Karpas-422 (cell line): ENCODE data around the gene TRPC3. TPM values are rescaled to one million over a fixed set of nuclear protein-coding genes. Genes with fewer than 3 reads are reported as not detected.
A peak's percentile ranks its signal among the peaks of the same experiment; 100 is the strongest.

Experiments
- DNase-seq: peaks from one replicate; pipeline ENCODE4 v3.0.0-alpha.2; 2015
- H2AFZ ChIP-seq: fragments of 200-600 bp; sonication (generic); 2 replicates; pipeline ENCODE4 v1.6.1; 2014; ENCODE audit warnings: antibody characterized with exemption, low read length, mixed read lengths
- H3K27ac ChIP-seq: fragments of 200-600 bp; sonication (generic); 2 replicates; pipeline ENCODE4 v1.5.1; 2014; ENCODE audit warnings: mild to moderate bottlenecking, low read length, moderate library complexity
- H3K27me3 ChIP-seq: fragments of 200-600 bp; sonication (generic); 2 replicates; pipeline ENCODE4 v1.6.1; 2014; ENCODE audit warnings: low read length, mixed read lengths
- H3K36me3 ChIP-seq: fragments of 200-600 bp; sonication (generic); 2 replicates; pipeline ENCODE4 v1.6.1; 2014; ENCODE audit warnings: low read length, mixed read lengths; ENCODE audit not compliant: insufficient read depth
- H3K4me1 ChIP-seq: fragments of 200-600 bp; sonication (generic); 2 replicates; pipeline ENCODE4 v1.6.1; 2014; ENCODE audit warnings: mild to moderate bottlenecking, low read length, mixed read lengths
- H3K4me2 ChIP-seq: fragments of 200-600 bp; sonication (generic); 2 replicates; pipeline ENCODE4 v1.6.1; 2014; ENCODE audit warnings: low read length, low read depth, mild to moderate bottlenecking; ENCODE audit not compliant: poor library complexity, severe bottlenecking
- H3K4me3 ChIP-seq: fragments of 200-600 bp; sonication (generic); 2 replicates; pipeline ENCODE4 v1.5.1; 2014; ENCODE audit warnings: mild to moderate bottlenecking, antibody characterized with exemption, low read length, mixed read lengths
- H3K79me2 ChIP-seq: fragments of 200-600 bp; sonication (generic); 2 replicates; pipeline ENCODE4 v1.6.1; 2014; ENCODE audit warnings: mild to moderate bottlenecking, low read length, mixed read lengths
- H3K9ac ChIP-seq: fragments of 200-600 bp; sonication (generic); 2 replicates; pipeline ENCODE4 v1.6.0; 2014; ENCODE audit warnings: low read length
- H3K9me2 ChIP-seq: fragments of 200-600 bp; sonication (generic), shearing (Covaris generic); replicated peaks from 2 replicates; pipeline ENCODE4 v1.6.0; 2014; ENCODE audit warnings: mild to moderate bottlenecking, low read length, moderate library complexity; ENCODE audit not compliant: insufficient read depth
- H3K9me3 ChIP-seq: fragments of 300-700, 200-600 bp; sonication (generic); 2 replicates; pipeline ENCODE4 v1.6.1; 2014; ENCODE audit warnings: low read length, mixed read lengths
- H4K20me1 ChIP-seq: fragments of 200-600 bp; sonication (generic); 2 replicates; pipeline ENCODE4 v1.6.1; 2014; ENCODE audit warnings: mild to moderate bottlenecking, antibody characterized with exemption, low read length, low read depth; ENCODE audit not compliant: insufficient read depth
- total RNA-seq: library from RNA; depleted of rRNA; stranded (reverse); fragments of >200 nt; shearing (Covaris generic); gene quantifications from 2 replicates; pipeline ENCODE4 v1.2.3, GENCODE V29; 2014; ENCODE audit warnings: low replicate concordance

Gene TRPC3
- total RNA-seq, 1 experiment from 2014 or later: not detected

DNA sequence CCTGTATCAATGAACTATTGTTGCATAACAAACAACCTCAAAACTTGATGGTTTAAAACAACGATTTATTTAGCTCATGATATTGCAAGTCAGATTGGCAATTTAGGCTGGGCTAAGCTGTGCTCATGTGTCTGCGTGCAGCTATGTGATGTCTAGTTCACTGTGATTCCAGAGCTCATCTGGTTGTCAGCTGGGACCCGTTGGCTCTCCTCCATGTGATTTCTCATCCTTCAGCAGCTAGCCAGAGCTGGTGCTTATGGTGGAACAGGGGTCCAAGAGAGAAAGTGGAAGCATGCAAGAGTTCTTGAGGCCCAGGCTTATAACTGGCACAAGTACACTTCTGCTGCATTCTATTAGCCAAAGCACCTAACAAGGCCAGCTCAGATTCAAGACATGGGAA, 28.8 kb upstream of the TRPC3 start:
- Histone ChIP-seq H3K36me3 (no peaks in the 10 kb centered on the region), H4K20me1 (no peaks in the 10 kb centered on the region), H3K4me3 (no peak overlapping the region), H3K4me1 (peaks cover 17% of the 10 kb centered on the region), H3K79me2 (no peaks in the 10 kb centered on the region), H3K9me3 (no peaks in the 10 kb centered on the region), H3K27me3 (no peaks in the 10 kb centered on the region), H2AFZ (no peak overlapping the region), H3K27ac (no peak overlapping the region), H3K4me2 (no peak overlapping the region), H3K9me2 (no peaks in the 10 kb centered on the region), H3K9ac (no peak overlapping the region)
- no peak for DNase-seq

DNA sequence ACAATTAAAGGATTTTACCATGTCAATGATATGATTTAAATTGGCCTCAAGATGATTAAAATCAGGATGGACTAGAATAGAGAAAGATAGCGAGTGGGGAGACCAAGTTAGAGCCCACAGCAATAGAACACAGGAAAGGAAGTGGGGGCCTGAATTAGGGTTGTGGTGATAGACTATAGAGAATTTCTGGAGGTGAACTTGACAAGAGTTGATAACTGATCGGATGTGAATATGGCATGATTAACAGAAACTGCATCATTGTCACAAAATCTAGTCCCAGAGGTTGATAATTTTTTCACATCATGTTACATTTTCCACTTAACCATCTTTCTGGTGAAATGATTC, 26.3 kb upstream of the TRPC3 start:
- peak overlapping the region; percentile 69 for H2AFZ ChIP-seq
- peak overlapping the region; percentile 29 for H3K9ac ChIP-seq
- no peak for DNase-seq
- H3K36me3 ChIP-seq: no peaks in the 10 kb centered on the region
- no peaks in the 10 kb centered on the region for H3K9me3 ChIP-seq
- H4K20me1 ChIP-seq: no peaks in the 10 kb centered on the region
- no peak overlapping the region for H3K4me3 ChIP-seq
- H3K79me2 ChIP-seq: no peaks in the 10 kb centered on the region
- no peaks in the 10 kb centered on the region for H3K9me2 ChIP-seq
- H3K4me1 ChIP-seq: peaks cover 17% of the 10 kb centered on the region
- peak overlapping the region; percentile 59 for H3K27ac ChIP-seq
- no peaks in the 10 kb centered on the region for H3K27me3 ChIP-seq
- peak overlapping the region; percentile 60 for H3K4me2 ChIP-seq

DNA sequence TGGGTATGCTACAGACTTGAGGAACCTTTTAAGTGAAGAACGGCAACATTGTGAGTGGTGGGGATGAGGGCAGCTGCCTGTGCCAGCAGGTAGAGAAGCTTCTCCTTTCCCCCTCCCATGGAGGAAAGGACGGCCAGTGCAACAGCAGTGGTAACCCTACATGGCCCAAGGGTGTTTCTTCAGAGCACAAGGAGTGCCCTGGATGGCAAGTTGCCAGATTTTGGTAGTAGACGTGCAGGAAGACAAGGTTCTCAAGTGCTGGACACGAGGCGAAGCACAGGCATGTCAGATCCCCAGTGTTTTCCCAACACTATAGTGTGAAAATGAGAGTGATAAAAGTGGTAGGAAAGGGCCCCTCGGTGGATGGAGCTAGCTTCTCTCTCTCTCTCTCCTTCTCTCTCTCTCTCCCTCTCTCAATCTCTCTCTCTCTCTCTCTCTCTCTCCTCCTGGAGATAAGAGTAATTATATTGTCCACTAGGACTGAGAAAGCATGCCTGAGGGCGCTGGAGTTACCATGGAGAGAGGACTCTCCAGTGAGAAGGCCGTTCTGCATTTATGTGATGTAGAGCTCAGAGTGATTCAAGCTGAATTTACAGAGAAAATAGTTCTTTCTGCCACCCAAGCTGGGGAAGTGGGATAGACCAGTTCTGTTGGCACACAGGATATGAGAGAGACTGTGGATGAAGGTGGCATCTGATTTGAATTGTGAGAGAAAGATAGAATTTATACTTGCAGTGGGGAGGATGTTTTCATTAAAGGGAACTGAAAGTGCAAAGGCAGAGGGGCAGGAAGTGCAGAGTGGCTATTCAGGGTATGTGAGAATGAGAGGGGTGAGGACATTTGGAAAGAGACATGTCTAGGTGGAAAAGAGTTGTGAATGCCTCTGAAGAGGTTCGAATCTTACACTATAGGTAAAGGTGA, 25.7 kb upstream of the TRPC3 start:
- H2AFZ ChIP-seq: peak overlapping the region; percentile 69
- peak overlapping the region; percentile 59 for H3K27ac ChIP-seq

DNA sequence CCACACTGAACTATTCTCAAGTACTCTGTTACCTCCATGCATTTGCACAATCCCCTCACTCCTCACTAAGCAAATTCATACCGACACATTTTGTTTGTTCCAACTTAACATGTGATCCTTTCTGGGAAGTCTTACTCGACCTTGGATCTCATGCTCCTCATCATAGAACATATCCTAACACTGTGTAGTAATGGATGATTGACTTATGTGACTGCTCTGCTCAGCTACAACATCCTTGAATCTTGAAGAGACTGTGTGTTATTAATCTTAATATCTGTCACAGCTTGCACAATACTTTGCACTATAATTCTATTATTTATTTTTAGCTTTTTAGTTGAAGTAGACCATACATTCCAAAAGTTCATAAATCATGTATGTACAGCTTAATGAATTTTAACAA, 23.9 kb upstream of the TRPC3 start:
- Histone ChIP-seq H4K20me1 (no peaks in the 10 kb centered on the region), H3K27me3 (no peaks in the 10 kb centered on the region), H3K79me2 (no peaks in the 10 kb centered on the region), H3K4me3 (no peak overlapping the region), H3K9ac (no peak overlapping the region), H3K9me3 (no peaks in the 10 kb centered on the region), H3K27ac (no peak overlapping the region), H3K36me3 (no peaks in the 10 kb centered on the region), H3K9me2 (no peaks in the 10 kb centered on the region), H2AFZ (no peak overlapping the region), H3K4me1 (peaks cover 17% of the 10 kb centered on the region), H3K4me2 (no peak overlapping the region)
- DNase-seq: no peak

More for the DNA sequence above, 25.7 kb upstream of the TRPC3 start:
- Histone ChIP-seq H3K9ac (peak overlapping the region; percentile 29), H3K27me3 (no peaks in the 10 kb centered on the region), H3K4me1 (peaks cover 17% of the 10 kb centered on the region), H4K20me1 (no peaks in the 10 kb centered on the region), H3K36me3 (no peaks in the 10 kb centered on the region), H3K9me2 (no peaks in the 10 kb centered on the region), H3K79me2 (no peaks in the 10 kb centered on the region), H3K4me2 (peak overlapping the region; percentile 60), H3K4me3 (peak overlapping the region; percentile 15; the same call in 1 of the 2 replicates), H3K9me3 (no peaks in the 10 kb centered on the region)
- peak; percentile 77 for DNase-seq

DNA sequence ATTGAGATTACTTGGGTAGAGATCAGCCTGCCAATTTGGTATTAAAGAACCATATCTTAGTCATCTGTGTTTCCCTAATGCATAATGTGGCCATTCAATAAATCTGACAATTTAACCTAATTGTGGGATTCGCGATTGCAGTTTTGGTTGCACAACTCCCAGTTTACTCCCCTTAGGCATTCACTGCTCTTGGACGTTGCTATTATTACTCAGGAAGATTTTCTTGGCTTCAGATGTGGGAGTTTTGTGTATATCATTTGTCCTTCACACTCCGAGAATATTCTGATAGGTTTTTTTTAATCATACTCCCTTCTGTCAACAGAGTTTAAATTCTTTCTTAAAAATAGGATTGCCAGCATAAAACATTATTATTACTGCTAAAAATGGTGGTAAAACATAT, 22.0 kb upstream of the TRPC3 start:
- Histone ChIP-seq H3K4me3 (no peak overlapping the region), H3K9me2 (no peaks in the 10 kb centered on the region), H2AFZ (peak overlapping the region; percentile 25), H3K36me3 (no peaks in the 10 kb centered on the region), H3K9ac (no peak overlapping the region), H3K27ac (no peak overlapping the region), H3K27me3 (no peaks in the 10 kb centered on the region), H3K4me1 (peaks cover 17% of the 10 kb centered on the region), H3K4me2 (no peak overlapping the region), H4K20me1 (no peaks in the 10 kb centered on the region), H3K79me2 (no peaks in the 10 kb centered on the region), H3K9me3 (no peaks in the 10 kb centered on the region)
- no peak for DNase-seq

DNA sequence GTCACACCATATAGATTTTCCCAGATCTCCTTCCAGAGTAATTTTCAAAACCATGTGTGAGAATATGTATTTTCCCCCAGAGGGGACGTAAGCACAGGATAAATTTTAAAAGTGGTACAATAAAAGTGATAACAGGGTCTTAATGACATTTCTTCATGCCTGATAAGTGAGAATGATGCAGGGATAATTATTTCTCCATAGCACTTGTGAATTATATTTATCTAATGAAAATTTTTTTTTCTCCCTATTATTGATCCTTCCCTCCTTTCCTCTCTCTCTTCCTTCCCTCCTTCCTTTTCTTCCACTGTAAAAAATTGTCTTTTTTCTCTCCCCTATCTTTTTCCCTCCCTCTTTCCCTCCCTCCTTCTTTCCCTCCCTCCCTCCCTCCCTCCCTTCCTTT, 17.0 kb upstream of the TRPC3 start:
- no peaks in the 10 kb centered on the region for H3K9me3 ChIP-seq
- DNase-seq: no peak
- H3K36me3 ChIP-seq: no peaks in the 10 kb centered on the region
- no peaks in the 10 kb centered on the region for H3K4me1 ChIP-seq
- no peaks in the 10 kb centered on the region for H3K9me2 ChIP-seq
- H3K9ac ChIP-seq: no peak overlapping the region
- no peak overlapping the region for H2AFZ ChIP-seq
- H3K27me3 ChIP-seq: no peaks in the 10 kb centered on the region
- H3K4me3 ChIP-seq: no peak overlapping the region
- H3K79me2 ChIP-seq: no peaks in the 10 kb centered on the region
- H4K20me1 ChIP-seq: no peaks in the 10 kb centered on the region
- H3K27ac ChIP-seq: no peak overlapping the region
- no peak overlapping the region for H3K4me2 ChIP-seq

DNA sequence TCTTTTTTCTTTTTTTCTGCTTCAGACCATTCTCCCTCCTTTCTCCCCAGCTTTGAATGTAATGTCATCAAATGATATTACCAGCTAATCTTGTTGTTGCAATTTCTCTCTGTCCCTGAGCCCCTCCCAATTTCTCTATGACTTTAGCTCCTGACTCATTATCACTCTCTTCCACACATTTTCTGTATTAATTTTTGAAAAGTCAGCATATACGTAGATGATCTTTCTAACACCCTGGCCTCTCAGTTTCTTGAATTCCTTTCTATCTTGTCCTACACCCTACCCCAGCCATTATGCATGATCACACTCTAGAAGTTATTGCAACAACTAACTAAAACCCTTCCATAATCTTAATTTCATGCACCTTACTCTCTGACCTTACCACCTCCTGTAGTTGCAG, 13.1 kb upstream of the TRPC3 start:
- H3K27ac ChIP-seq: no peak overlapping the region
- no peak overlapping the region for H3K9ac ChIP-seq
- H3K4me1 ChIP-seq: no peaks in the 10 kb centered on the region
- no peaks in the 10 kb centered on the region for H3K79me2 ChIP-seq
- H3K4me2 ChIP-seq: no peak overlapping the region
- H3K4me3 ChIP-seq: no peak overlapping the region
- H3K36me3 ChIP-seq: no peaks in the 10 kb centered on the region
- DNase-seq: no peak
- H3K9me2 ChIP-seq: no peaks in the 10 kb centered on the region
- no peaks in the 10 kb centered on the region for H3K27me3 ChIP-seq
- H4K20me1 ChIP-seq: no peaks in the 10 kb centered on the region
- no peak overlapping the region for H2AFZ ChIP-seq
- H3K9me3 ChIP-seq: no peaks in the 10 kb centered on the region

DNA sequence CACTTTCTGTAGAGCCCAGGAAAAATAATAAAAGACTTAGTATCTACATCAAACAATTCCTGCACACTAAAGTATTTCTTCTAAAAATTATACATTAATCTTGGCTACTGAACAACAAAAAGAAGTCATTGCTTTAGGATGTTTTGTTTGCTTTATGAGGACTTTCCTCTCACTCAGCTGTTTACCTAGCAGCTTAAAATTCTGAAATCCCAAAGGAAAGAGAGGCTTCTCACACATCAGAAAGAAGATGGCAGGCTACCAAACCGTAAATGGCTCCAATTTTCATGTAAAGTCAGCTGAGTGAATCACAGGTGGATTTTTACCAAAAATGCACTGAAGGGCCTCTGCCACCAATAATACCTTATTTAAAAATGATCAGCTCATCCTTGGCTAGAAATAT, 9.0 kb upstream of the TRPC3 start:
- Histone ChIP-seq H3K9me3 (no peaks in the 10 kb centered on the region), H3K9me2 (no peaks in the 10 kb centered on the region), H3K4me2 (no peak overlapping the region), H3K36me3 (no peaks in the 10 kb centered on the region), H3K79me2 (no peaks in the 10 kb centered on the region), H3K9ac (no peak overlapping the region), H3K4me3 (no peak overlapping the region), H3K27me3 (no peaks in the 10 kb centered on the region), H4K20me1 (no peaks in the 10 kb centered on the region), H3K4me1 (no peaks in the 10 kb centered on the region), H3K27ac (no peak overlapping the region), H2AFZ (no peak overlapping the region)
- no peak for DNase-seq
